Panc1 (cell line): ENCODE measurements around the gene TTC23L.

Experiments
- POLR2AphosphoS5 ChIP-seq: IDR thresholded peaks from 2 replicates; pipeline ENCODE4 v1.6.1; 2012; ENCODE audit warnings: mild to moderate bottlenecking, low read depth, low read length, moderate library complexity
- TF ChIP-seq, protein P1 (sequence below): fragments of 450-650 bp; IDR thresholded peaks from 2 replicates; pipeline ENCODE4 v1.5.1; 2017; ENCODE audit warnings: mild to moderate bottlenecking

DNA sequence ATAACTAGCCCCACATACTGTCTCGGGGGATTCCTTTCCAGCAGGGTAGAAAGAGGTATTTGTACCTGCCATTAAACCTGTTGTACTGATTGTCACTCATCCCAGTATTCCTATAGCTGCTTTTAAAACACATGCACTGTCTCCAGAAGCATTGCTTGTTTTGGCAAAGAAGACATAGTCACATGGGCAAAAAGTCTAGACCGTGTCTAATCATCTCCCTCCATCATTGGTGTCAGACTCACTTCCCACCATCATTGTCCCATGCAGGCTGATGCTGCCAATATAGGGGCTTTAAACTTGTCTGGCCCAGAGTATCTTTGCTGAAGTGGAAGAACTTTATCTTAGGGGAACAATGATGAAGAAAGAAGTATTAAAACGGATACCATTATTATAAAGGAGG, 103.0 kb downstream of the TTC23L start:
- TF ChIP-seq, protein P1, sequence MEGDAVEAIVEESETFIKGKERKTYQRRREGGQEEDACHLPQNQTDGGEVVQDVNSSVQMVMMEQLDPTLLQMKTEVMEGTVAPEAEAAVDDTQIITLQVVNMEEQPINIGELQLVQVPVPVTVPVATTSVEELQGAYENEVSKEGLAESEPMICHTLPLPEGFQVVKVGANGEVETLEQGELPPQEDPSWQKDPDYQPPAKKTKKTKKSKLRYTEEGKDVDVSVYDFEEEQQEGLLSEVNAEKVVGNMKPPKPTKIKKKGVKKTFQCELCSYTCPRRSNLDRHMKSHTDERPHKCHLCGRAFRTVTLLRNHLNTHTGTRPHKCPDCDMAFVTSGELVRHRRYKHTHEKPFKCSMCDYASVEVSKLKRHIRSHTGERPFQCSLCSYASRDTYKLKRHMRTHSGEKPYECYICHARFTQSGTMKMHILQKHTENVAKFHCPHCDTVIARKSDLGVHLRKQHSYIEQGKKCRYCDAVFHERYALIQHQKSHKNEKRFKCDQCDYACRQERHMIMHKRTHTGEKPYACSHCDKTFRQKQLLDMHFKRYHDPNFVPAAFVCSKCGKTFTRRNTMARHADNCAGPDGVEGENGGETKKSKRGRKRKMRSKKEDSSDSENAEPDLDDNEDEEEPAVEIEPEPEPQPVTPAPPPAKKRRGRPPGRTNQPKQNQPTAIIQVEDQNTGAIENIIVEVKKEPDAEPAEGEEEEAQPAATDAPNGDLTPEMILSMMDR: no peak
- no peak for TF ChIP-seq POLR2AphosphoS5
